ELR (cell line): ENCODE measurements around the gene ELANE.
"Not testable (repeated sequence)": the region's sequence is repeated elsewhere in the genome, so short reads cannot be mapped to it uniquely, and the experiment has no call there.

Source experiments
- DNase-seq: peaks from one replicate; pipeline ENCODE4 v3.0.0-alpha.2; 2015; ENCODE audit warnings: low read depth

The ELANE gene

DNA sequence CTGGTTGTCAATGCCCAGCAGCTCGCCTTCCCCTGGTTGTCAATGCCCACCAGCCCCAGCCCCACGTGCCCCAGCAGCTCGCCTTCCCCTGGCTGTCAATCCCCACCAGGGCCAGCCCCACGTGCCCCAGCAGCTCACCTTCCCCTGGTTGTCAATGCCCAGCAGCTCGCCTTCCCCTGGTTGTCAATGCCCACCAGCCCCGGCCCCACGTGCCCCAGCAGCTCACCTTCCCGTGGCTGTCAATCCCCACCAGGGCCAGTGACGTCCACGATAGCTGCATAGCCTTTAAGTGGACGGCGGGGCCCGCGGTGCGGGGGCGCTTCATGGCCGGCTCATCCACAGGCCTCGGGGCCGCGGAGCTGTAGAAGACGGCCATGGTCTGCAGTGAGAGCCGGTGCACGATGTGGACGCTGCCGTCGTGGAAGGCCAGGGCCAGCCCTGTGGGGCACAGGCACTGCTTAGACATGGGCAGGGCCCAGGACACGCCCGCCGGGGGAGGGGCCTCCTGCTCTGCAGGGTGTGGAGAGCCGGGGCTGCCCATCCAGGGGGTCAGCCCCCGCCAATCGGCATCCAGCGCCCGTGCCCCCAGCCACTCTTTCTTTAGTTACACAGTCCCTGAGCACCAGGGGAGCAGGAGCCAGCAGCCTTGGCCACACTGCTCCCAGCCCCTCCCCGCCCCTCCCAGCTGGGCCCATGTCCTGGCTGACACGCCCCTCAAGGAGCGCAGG, 27.8 kb downstream of the ELANE start:
- DNase-seq = no peak

DNA sequence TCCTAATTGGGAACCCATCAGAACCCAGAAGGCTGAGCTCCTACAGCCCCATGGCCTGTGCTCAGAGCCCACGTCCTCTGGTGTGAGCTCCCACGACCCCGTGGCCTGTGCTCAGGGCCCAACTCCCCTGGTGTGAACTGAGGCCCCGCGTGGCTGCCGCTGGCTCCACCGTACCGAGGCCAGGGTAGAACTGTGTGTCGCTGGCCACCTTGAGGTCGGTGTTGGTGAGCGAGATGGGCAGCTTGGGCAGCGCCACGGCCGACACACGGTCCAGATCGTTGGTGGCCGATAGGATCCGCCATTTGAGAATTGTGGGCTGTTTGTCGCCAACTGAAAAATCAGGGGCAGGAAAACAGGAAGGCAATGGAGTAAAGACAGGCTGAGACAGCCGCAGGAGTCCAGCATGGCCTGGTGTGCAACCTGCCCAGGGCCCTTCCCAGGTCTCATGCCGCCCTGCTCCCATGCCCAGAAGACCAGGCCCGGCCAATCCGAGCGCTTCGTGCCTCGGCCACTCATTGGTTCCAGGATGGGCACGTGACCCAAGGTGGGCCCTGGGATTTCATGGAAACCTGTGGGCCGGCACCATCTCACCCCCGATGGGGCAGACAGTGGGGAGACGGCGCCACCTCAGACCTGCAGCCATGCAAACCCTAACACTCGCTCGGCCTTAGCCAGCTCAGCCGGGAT, 29.4 kb downstream of the ELANE start:
- no peak for DNase-seq

DNA sequence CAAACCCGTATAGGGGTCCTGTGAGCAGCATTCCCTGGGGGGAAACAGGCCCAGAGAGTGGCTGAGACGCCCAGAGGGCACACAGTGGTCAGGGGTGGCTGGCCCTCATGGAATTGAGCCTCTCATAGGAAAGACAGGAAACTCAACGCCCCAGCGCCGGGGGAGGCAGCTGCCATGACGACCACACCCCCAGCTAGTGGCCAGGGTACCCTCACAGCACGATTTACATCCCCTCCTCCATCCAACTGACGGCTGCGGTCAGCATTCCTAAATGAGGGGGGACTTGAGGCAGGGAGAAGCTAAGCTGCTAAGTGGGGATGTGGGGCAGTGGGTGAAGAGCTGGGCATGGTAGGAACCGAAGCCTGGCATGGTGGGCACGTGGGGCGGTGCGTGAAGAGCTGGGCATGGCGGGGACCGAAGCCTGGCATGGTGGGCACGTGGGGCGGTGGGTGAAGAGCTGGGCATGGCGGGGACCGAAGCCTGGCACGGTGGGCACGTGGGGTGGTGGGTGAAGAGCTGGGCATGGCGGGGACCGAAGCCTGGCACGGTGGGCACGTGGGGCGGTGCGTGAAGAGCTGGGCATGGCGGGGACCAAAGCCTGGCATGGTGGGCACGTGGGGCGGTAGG, 30.9 kb downstream of the ELANE start:
- no peak for DNase-seq

DNA sequence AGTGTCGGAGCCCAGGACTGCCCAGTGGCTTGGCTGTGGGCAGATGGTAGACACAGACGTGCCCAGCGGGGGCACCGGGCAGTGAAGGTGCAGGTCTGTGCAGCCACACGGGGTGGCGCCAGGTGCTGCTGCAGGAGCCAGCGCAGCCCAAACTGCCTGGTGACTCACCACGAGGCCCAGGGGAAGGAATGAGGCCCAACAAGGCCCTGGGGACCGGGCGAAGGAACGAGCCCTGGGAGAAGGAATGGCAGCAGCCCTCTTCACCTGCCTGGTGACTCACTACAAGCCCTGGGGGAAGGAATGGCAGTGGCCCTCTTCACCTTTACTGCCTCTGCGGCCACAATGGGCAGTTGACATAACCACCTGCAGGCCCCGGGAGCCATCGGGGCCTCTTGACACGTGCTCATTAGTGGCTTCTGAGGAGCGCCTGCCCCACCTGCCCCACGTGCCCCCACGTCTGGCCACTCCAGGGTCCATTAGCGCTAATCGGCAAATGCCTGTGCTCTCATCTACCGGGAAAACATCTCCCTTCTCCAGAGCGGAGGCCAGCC, 31.6 kb downstream of the ELANE start:
- peak; percentile 25 for DNase-seq

DNA sequence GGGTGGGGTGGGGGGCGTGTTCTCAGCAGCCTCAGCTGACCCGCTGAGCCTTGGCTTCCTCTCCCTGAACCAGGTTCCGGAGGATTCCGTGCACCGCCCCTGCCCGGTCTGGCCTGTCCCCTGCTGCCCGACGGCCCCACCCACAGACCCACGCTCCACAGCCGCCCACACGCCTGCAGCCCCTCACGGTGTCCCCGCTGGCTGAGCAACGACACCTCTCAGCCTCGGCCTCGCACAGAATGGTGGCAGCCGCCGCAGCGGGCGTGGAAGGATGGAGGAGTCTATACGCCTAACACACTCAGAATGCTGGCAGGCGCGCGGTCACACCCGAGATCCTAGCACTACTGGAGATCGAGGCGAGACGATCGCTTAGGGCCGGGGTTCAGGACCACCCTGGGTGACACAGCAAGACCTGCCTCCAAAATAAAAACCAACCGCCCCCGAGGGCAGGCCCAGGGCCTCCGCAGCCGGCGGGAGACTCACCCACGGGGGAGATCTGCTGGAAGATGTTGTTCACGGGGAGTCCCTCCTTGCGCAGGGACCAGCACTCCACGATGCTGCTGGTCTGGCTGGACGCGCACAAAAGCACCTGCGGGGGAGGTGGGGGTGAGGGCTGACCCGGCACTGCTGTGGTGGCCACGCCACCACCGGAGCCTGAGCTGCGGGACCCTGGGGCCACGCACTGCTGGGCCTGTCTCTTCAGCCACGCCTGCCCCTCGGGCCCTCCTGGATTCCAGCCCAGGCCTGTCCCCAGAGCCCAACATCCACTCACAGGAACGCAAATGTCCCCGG, 32.5 kb downstream of the ELANE start:
- no peak for DNase-seq

DNA sequence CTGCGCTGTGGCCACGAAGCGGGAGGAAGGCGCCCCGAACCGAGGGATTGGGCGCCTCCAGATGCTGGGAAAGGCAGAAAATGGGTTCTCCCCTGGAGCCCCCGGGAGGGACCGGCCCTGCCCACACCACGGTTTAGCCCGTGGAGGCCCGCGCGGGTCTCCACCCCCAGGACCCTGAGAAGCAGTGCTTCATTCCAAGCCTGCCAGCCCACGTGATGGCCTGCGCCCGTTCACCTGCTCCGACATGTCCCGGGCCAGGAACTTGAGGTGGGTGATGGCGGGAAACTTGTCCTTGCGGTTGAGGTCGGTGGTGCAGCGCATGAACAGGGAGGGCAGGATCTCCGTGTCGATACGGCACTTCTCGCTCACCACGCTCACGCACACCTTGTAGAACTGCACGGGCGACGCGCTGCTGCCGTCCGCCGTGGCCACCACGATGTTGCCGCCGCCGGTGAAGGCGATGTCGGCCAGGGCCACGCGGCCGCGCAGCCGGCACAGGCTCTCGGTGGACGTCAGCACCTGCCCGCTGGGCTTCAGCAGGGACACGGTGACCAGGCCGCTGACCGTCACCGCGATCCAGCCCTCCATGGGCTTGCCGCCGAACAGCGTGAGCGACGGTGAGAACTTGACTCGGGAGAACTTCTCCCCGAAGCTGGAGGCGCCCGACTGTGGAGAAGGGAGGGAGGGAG, 33.6 kb downstream of the ELANE start:
- no peak for DNase-seq

DNA sequence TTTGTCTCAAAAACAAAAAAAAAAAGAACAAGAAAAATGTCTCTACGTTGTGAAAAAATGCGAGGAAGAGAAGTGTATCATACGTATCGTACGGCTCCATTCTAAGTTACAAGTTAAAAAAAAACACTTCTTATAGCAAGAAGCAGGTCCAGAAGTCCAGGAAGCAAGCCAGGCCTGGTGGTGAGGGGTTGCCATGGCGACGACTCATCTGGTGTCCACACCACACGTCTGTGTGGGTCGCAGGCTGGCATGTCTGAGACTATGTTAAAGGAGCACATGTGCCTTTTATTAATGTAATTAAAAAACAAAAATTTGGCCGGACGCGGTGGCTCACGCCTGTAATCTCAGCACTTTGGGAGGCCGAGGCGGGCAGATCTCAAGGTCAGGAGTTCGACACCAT, 35.0 kb downstream of the ELANE start:
- peak; percentile 70 for DNase-seq

GRCh38 chr19:887599-887998, 35.5 kb downstream of the ELANE start:
- DNase-seq = no peak

GRCh38 chr19:888581-889385, 36.7 kb downstream of the ELANE start:
- no peak for DNase-seq

DNA sequence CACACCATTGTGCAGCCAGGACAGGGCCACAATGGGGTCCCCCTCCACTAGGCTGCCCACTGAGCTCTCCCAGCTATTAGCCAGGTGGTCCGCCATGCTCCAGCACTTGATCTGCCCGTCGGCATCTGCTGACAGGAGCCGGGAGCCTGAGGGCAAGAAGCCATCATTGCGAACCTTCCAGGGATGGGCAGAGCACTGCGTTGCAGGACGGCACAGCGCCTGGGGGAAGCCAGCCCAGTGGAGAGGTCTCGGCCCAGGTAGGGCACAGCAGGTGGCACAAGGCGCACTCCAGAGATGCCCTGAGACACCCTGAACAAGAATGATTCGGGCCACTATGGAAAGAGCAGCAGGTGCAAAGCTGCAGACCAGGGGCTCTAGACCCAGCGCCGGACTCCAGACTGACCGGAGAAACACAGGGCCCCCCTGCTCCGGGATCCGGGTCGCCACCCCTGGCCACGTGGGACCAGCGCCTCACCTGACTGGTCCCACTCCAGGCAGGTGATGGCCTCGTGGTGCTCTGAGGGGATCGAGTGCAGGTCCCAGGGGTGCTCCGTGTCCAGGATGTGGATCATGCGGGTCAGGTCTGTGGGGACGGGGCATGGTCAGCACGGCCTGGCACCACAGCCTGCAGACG, 37.7 kb downstream of the ELANE start:
- no peak for DNase-seq

GRCh38 chr19:890831-891230, 38.7 kb downstream of the ELANE start:
- no peak for DNase-seq

DNA sequence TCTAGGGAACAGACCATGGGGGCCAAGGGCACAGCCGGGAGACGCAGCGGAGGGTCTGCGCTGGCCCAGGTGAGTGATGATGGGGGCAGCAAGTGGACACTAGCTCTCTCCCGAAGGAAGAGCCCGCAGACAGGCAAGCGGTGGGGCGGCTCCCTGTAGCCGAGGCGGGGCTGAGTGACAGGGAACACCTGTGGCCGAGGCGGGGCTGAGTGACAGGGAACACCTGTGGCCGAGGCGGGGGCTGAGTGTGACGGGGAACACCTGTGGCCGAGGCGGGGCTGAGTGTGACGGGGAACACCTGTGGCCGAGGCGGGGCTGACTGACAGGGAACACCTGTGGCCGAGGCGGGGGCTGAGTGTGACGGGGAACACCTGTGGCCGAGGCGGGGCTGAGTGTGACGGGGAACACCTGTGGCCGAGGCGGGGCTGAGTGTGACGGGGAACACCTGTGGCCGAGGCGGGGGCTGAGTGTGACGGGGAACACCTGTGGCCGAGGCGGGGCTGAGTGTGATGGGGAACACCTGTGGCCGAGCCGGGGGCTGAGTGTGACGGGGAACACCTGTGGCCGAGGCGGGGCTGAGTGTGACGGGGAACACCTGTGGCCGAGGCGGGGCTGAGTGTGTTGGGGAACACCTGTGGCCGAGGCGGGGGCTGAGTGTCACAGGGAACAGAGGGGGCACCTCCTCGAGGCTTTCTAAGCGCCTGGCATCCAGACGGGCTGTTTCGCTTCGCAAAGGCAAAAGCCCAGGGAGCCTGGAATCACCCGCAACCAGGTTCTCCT, 39.5 kb downstream of the ELANE start:
- DNase-seq = not testable (repeated sequence)

- DNase-seq = peak; percentile 38
Observed at GRCh38 chr19:892243-892893, 40.3 kb downstream of the ELANE start.

DNA sequence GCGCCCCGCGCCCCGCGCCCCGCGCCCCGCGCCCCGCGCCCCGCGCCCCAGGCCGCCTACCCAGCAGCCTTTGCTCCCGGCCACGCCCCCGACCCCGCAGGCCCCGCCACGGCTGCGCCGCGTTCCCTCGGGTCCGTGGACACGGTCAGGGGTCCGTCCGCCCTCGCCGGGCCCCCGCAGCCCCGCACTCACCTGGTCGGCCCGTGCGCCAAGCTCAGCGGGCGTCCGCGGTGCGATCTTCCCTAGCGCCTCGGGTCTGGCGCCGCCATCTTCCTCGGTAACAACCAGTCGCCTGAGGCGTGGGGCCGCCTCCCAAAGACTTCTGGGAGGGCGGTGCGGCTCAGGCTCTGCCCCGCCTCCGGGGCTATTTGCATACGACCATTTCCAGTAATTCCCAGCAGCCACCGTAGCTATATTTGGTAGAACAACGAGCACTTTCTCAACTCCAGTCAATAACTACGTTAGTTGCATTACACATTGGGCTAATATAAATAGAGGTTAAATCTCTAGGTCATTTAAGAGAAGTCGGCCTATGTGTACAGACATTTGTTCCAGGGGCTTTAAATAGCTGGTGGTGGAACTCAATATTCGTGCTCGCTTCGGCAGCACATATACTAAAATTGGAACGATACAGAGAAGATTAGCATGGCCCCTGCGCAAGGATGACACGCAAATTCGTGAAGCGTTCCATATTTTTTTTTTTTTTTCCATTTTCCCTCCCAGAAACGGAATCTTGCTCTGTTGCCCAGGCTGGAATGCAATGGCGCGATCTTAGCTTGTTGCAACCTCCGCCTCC, 41.0 kb downstream of the ELANE start, which contains the start of the genes MED16 and RNU6-9:
Gene MED16 (minus strand): TSS at position 294 of the 796 bp plus-strand sequence. CDS start 2,056 bp downstream, outside the sequence.
Gene RNU6-9 (plus strand): TSS at position 591 of the 796 bp plus-strand sequence.
- DNase-seq = peak; percentile 96

- no peak for DNase-seq
Observed at GRCh38 chr19:896434-896833, 44.3 kb downstream of the ELANE start.

GRCh38 chr19:896999-897398, 44.9 kb downstream of the ELANE start:
- no peak for DNase-seq

DNA sequence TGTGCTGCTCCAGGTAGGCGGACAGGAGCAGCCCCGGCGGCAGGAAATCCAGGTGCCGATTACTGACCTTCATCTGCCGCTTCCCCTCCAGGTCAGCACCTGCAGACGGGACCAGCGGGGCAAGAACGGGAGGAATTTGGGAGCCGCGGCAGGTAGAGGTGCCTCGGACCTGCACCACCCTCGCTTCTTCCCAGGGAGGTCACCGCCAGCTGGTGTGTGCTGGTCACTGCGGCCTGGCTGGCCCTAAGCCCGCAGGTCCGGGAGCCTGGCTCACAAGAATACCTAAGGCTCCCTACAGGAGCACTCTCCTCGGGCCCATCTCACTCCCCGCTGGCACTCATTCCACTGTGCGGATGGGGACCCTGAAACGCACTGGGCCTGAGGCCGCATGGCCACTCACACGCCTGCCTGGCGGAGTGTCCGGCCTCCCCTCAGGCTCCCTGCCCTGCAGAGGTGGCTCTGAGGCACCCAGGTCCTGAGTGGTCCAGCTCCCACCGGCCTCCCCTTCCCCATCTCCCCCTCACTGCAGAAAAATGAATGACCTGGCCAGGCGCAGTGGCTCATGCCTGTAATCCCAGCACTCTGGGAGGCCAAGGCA, 45.4 kb downstream of the ELANE start:
- peak; percentile 37 for DNase-seq
